Esophagus muscularis mucosa (tissue), 4 donors: ENCODE measurements around the gene EEF1AKMT2. TPM values are rescaled to one million over a fixed set of nuclear protein-coding genes. Genes with fewer than 3 reads are reported as not detected.
"Not testable (repeated sequence)": the region's sequence is repeated elsewhere in the genome, so short reads cannot be mapped to it uniquely, and the experiment has no call there.

ENCODE experiments used
- DNase-seq: peaks from one replicate; pipeline ENCODE4 v3.0.0-alpha.2; 2017; ENCODE audit errors: extremely low spot score
- H3K27ac ChIP-seq, 4 donors: fragments of 200-600 bp; sonication (generic); replicated peaks in 1 of 4; 1 replicate in 3 of 4; 2 replicates in 1 of 4; pipeline ENCODE4 v1.5.1; 2016 to 2019; ENCODE audit warnings: mild to moderate bottlenecking in 1 of 4
- H3K27me3 ChIP-seq, 4 donors: fragments of 200-600 bp; sonication (generic); one replicate each; pipeline versions ENCODE4 v1.5.1 to v1.6.0; 2016 to 2019
- H3K36me3 ChIP-seq, 4 donors: fragments of 200-600 bp; sonication (generic); one replicate each; pipeline ENCODE4 v1.5.1; 2016 to 2019
- H3K4me1 ChIP-seq, 4 donors: fragments of 200-600 bp; sonication (generic); one replicate each; pipeline ENCODE4 v1.5.1; 2016 to 2019
- H3K4me3 ChIP-seq, 4 donors: fragments of 200-600 bp; sonication (generic); 1 replicate in 2 of 4; 2 replicates in 2 of 4; pipeline ENCODE4 v1.5.1; 2016 to 2019; ENCODE audit warnings: mild to moderate bottlenecking in 4 of 4, moderate library complexity in 1 of 4
- H3K9me3 ChIP-seq, 4 donors: fragments of 200-600 bp; sonication (generic); 1 replicate in 3 of 4; 2 replicates in 1 of 4; pipeline ENCODE4 v1.5.1; 2016 to 2019
- CTCF ChIP-seq, 3 experiments: fragments of 200-600 bp in 2 of 3; fragments of 450-650 bp in 1 of 3; sonication (generic) in 2 of 3; IDR thresholded peaks; one replicate each; pipeline ENCODE4 v1.5.1; 2017 to 2019; ENCODE audit warnings: antibody characterized with exemption in 3 of 3, mild to moderate bottlenecking in 2 of 3, moderate library complexity in 1 of 3
- EP300 ChIP-seq: sonication (generic); formaldehyde crosslinking; IDR thresholded peaks from one replicate; pipeline ENCODE4 v1.6.1; 2017; ENCODE audit warnings: antibody characterized with exemption
- POLR2A ChIP-seq: fragments of 450-650 bp; IDR thresholded peaks from one replicate; pipeline ENCODE4 v1.6.1; 2017; ENCODE audit warnings: antibody characterized with exemption, moderate library complexity, mild to moderate bottlenecking, low read depth
- POLR2AphosphoS5 ChIP-seq, 2 donors: sonication (generic); formaldehyde crosslinking; IDR thresholded peaks; one replicate each; pipeline ENCODE4 v1.6.1; 2017; ENCODE audit warnings: antibody characterized with exemption in 2 of 2
- WGBS: methylation state at CpG from one replicate; pipeline ENCODE4 v1.1.5; 2018; 5-methylcytosine and 5-hydroxymethylcytosine counted together
- intact Hi-C: fragments of 100-400 bp; cut with DNase I; formaldehyde crosslinking; loops from one replicate; pipeline ENCODE4 v1.15.1; 2023
- total RNA-seq, 4 donors: library from RNA; depleted of rRNA; stranded (reverse); fragments of >200 nt; gene quantifications; one replicate each; pipeline versions ENCODE4 v1.1.0 to v1.2.1, GENCODE V29; 2016

The EEF1AKMT2 gene
- total RNA-seq, 4 donors from 2014 or later: 9.0 to 11.9 (median 10.0) TPM

GRCh38 chr10:124747745-124748144 lies 43.9 kb downstream of the EEF1AKMT2 start:
- Histone ChIP-seq H3K4me3 (no peak overlapping the region), H3K27ac (no peak overlapping the region), H3K9me3 (no peaks in the 10 kb centered on the region), H3K36me3 (peaks cover 0 to 12% (median 3%) of the 10 kb centered on the region in 4 donors), H3K27me3 (no peaks in the 10 kb centered on the region), H3K4me1 (peaks cover 9 to 22% (median 21%) of the 10 kb centered on the region in 4 donors)
- WGBS: 94% methylated on average over 1 of the region's 1 CpG
- no peak for DNase-seq
- intact Hi-C loops: no loop called here
- no peak for TF ChIP-seq EP300
- no peak for TF ChIP-seq POLR2A
- TF ChIP-seq POLR2AphosphoS5 (IDR thresholded peaks at IDR 0.05): no peak
- no peak for TF ChIP-seq CTCF (IDR thresholded peaks at IDR 0.05)

GRCh38 chr10:124746992-124747391 lies 44.7 kb downstream of the EEF1AKMT2 start:
- intact Hi-C loops: no loop called here

GRCh38 chr10:124746447-124746846 lies 45.2 kb downstream of the EEF1AKMT2 start:
- H3K27ac ChIP-seq, DNase-seq, intact Hi-C loops, H3K9me3 ChIP-seq, H3K27me3 ChIP-seq, H3K4me3 ChIP-seq: not testable (repeated sequence)
- WGBS: 95% methylated on average over 8 of the region's 8 CpGs
- H3K36me3 ChIP-seq: peaks cover 0 to 12% (median 3%) of the 10 kb centered on the region in 4 donors
- peaks cover 22 to 35% (median 34%) of the 10 kb centered on the region in 4 donors for H3K4me1 ChIP-seq

More at GRCh38 chr10:124746992-124747391, 44.7 kb downstream of the EEF1AKMT2 start:
- Histone ChIP-seq H3K36me3 (peaks cover 0 to 12% (median 3%) of the 10 kb centered on the region in 4 donors), H3K9me3 (no peaks in the 10 kb centered on the region), H3K27ac (no peak overlapping the region), H3K4me1 (peaks cover 16 to 29% (median 29%) of the 10 kb centered on the region in 4 donors), H3K4me3 (no peak overlapping the region), H3K27me3 (no peaks in the 10 kb centered on the region)
- no peak for TF ChIP-seq POLR2AphosphoS5 (IDR thresholded peaks at IDR 0.05)
- TF ChIP-seq POLR2A: no peak
- TF ChIP-seq EP300: no peak
- no peak for TF ChIP-seq CTCF (IDR thresholded peaks at IDR 0.05)
- WGBS: 83% methylated on average over 2 of the region's 2 CpGs
- no peak for DNase-seq

GRCh38 chr10:124745673-124746072 lies 46.0 kb downstream of the EEF1AKMT2 start:
- H3K27me3 ChIP-seq: no peaks in the 10 kb centered on the region
- peaks cover 0 to 8% (median 3%) of the 10 kb centered on the region in 4 donors for H3K36me3 ChIP-seq
- 17% methylated on average over 3 of the region's 3 CpGs for WGBS
- H3K4me1 ChIP-seq: peaks cover 29 to 42% (median 42%) of the 10 kb centered on the region in 4 donors
- no peak for DNase-seq
- no peaks in the 10 kb centered on the region for H3K9me3 ChIP-seq
- intact Hi-C loops: no loop called here
- no peak overlapping the region for H3K4me3 ChIP-seq
- H3K27ac ChIP-seq: peak overlapping the region; percentile 89 to 90 (median 89)
- no peak for TF ChIP-seq POLR2AphosphoS5 (IDR thresholded peaks at IDR 0.05)
- peak; percentile 38 to 61 (median 49) for TF ChIP-seq CTCF (IDR thresholded peaks at IDR 0.05)

- TF ChIP-seq CTCF (IDR thresholded peaks at IDR 0.05) (no peak), POLR2AphosphoS5 (IDR thresholded peaks at IDR 0.05) (no peak), EP300 (no peak)
- no peak for DNase-seq
- no peaks in the 10 kb centered on the region for H3K9me3 ChIP-seq
- H3K36me3 ChIP-seq: peaks cover 0 to 7% (median 2%) of the 10 kb centered on the region in 4 donors
- peak overlapping the region; percentile 89 to 90 (median 89) for H3K27ac ChIP-seq
- H3K27me3 ChIP-seq: no peaks in the 10 kb centered on the region
- 68% methylated on average over 4 of the region's 4 CpGs for WGBS
- intact Hi-C loops: no loop called here
- H3K4me1 ChIP-seq: peaks cover 33 to 47% (median 46%) of the 10 kb centered on the region in 4 donors
- no peak overlapping the region for H3K4me3 ChIP-seq
Measured at GRCh38 chr10:124745252-124745651, 46.4 kb downstream of the EEF1AKMT2 start.
